Measurements from ENCODE around the gene INO80. TPM values are rescaled to one million over a fixed set of nuclear protein-coding genes. Genes with fewer than 3 reads are reported as not detected.

Gene INO80
- total and polyA plus RNA-seq, 2 donors (not counting 3 experiments of a cell fraction or from before 2014, with no cell fraction given) = 5.7 to 29.1 TPM

- CTCF ChIA-PET = interaction anchor here (1.2 to 1.3 kb wide), 2 partner anchors 11 to 172 kb away, joined by 3 read pairs; no protein-coding TSS in a partner anchor
- no peak overlapping the region for H3K4me2 ChIP-seq (ENCODE audit: insufficient read depth, low read length)
- no TSS peak for BruUV-seq (replicated peaks)
Measured at GRCh38 chr15:41078125-41078524, 38.0 kb downstream of the INO80 start.

More at GRCh38 chr15:41078125-41078524, 38.0 kb downstream of the INO80 start:
- FAIRE-seq (no peak), DNase-seq (ENCODE audit: low read depth, low spot score) (no peak)
- H3K9me1 ChIP-seq (replicated peaks; ENCODE audit: control insufficient read depth, extremely low read depth, insufficient read depth, low read length) = no peaks in the 10 kb centered on the region
- no peaks in the 10 kb centered on the region for H3K79me2 ChIP-seq (ENCODE audit: control insufficient read depth, insufficient read depth, low read length)
- TF ChIP-seq POLR2AphosphoS5 (IDR thresholded peaks at IDR 0.05; ENCODE audit: insufficient read depth, low read depth, low read length) = no peak
- no peak for TF ChIP-seq JUN (IDR thresholded peaks at IDR 0.05; ENCODE audit: borderline replicate concordance, insufficient read depth, insufficient read length, low read depth)
- no peak for TF ChIP-seq EZH2 (IDR thresholded peaks at IDR 0.05; ENCODE audit: borderline replicate concordance, low read depth, low read length, severe bottlenecking)
- TF ChIP-seq CTCF (IDR thresholded peaks at IDR 0.05; ENCODE audit: extremely low read depth in 1 of 2, insufficient read depth in 1 of 2, low read depth in 1 of 2, low read length in 2 of 2) = no peak
- TF ChIP-seq FOS (IDR thresholded peaks at IDR 0.05; ENCODE audit: borderline replicate concordance, insufficient read depth, low read length) = no peak
- no peak for TF ChIP-seq POLR2A (IDR thresholded peaks at IDR 0.05; ENCODE audit: low read depth, low read length)
- TF ChIP-seq, protein P1, sequence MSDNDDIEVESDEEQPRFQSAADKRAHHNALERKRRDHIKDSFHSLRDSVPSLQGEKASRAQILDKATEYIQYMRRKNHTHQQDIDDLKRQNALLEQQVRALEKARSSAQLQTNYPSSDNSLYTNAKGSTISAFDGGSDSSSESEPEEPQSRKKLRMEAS (IDR thresholded peaks at IDR 0.05; ENCODE audit: insufficient read depth, insufficient read length) = no peak
- TF ChIP-seq GATA2 (IDR thresholded peaks at IDR 0.05; ENCODE audit: insufficient read depth, insufficient read length, low read depth, low read length) = no peak
- no peak for TF ChIP-seq MYC (IDR thresholded peaks at IDR 0.05; ENCODE audit: low read depth, low read length)
- dilution Hi-C loops (cut with MboI; ENCODE audit: extremely low pct_ligation_motif_present, low sequenced_read_pairs) (no loop called here), intact Hi-C loops (cut with micrococcal nuclease) (no loop called here)
- H3K9ac ChIP-seq (replicated peaks; ENCODE audit: extremely low read depth, insufficient read depth, low read length) = no peak overlapping the region
- H3K9me3 ChIP-seq (replicated peaks; ENCODE audit: control insufficient read depth, insufficient read depth, low read length) = no peaks in the 10 kb centered on the region
- H2AFZ ChIP-seq (ENCODE audit: low read depth, low read length) = no peak overlapping the region
- no peaks in the 10 kb centered on the region for H3K4me1 ChIP-seq (ENCODE audit: control insufficient read depth, extremely low read depth, insufficient read depth, low read length)
- H4K20me1 ChIP-seq (replicated peaks; ENCODE audit: control insufficient read depth, extremely low read depth, insufficient read depth, low read length) = no peaks in the 10 kb centered on the region
- H3K36me3 ChIP-seq (ENCODE audit: control insufficient read depth in 2 of 2, extremely low read depth in 1 of 2, insufficient read depth in 2 of 2, low read length in 2 of 2) = peaks cover 15 to 31% of the 10 kb centered on the region in 2 experiments
- POLR2A ChIA-PET = no interaction called here
- no peak overlapping the region for H3K27ac ChIP-seq (ENCODE audit: insufficient read depth, low read depth, low read length)
- no peaks in the 10 kb centered on the region for H3K27me3 ChIP-seq (ENCODE audit: control insufficient read depth in 2 of 2, insufficient read depth in 2 of 2, low read length in 2 of 2)
- no peak overlapping the region for H3K4me3 ChIP-seq (replicated peaks in 1 of 3; ENCODE audit: insufficient read depth in 1 of 3, low read depth in 1 of 3, low read length in 3 of 3)

Data from endothelial cell of umbilical vein (primary cell).